DOHH2 (cell line): ENCODE measurements around the gene PRAMEF14.
"Not testable (repeated sequence)": the region's sequence is repeated elsewhere in the genome, so short reads cannot be mapped to it uniquely, and the experiment has no call there.

Experiments used
- CTCF ChIP-seq: fragments of 200-600 bp; sonication (generic); IDR thresholded peaks from one replicate; pipeline ENCODE4 v1.5.1; 2014; ENCODE audit warnings: antibody characterized with exemption, mild to moderate bottlenecking, low read depth, low read length; ENCODE audit not compliant: poor library complexity, severe bottlenecking
- EZH2phosphoT487 ChIP-seq: fragments of 200-600 bp; sonication (generic); IDR thresholded peaks from 2 replicates; pipeline ENCODE4 v1.6.1; 2017; ENCODE audit warnings: borderline replicate concordance, mild to moderate bottlenecking, antibody characterized with exemption, low read length, moderate library complexity, mixed read lengths

- not testable (repeated sequence) for TF ChIP-seq CTCF, EZH2phosphoT487
Observed at GRCh38 chr1:13347034-13347433, at the start of gene PRAMEF14.
